Umbilical cord (tissue), 2 donors: Measurements from ENCODE around the gene IRF2. TPM values are rescaled to one million over a fixed set of nuclear protein-coding genes. Genes with fewer than 3 reads are reported as not detected.

Experiments
- DNase-seq: peaks from one replicate; pipeline ENCODE4 v3.0.0-alpha.2; 2015; ENCODE audit warnings: low spot score
- total RNA-seq: library from RNA; depleted of rRNA; stranded (reverse); fragments of >200 nt; gene quantifications from one replicate; pipeline ENCODE4 v1.2.3, GENCODE V29; 2014; ENCODE audit warnings: low replicate concordance; ENCODE audit not compliant: insufficient read depth

The IRF2 gene
- total RNA-seq, 1 donor from 2014 or later, result 12.0 TPM

GRCh38 chr4:184432127-184432922 lies 42.0 kb downstream of the IRF2 start:
- DNase-seq, result no peak

GRCh38 chr4:184430163-184430562 lies 44.2 kb downstream of the IRF2 start:
- DNase-seq, result no peak

- no peak for DNase-seq
These were observed 45.6 kb downstream of the IRF2 start for GRCh38 chr4:184428787-184429186.

- DNase-seq, result no peak
These were observed 46.7 kb downstream of the IRF2 start for GRCh38 chr4:184427687-184428086.

- DNase-seq, result no peak
These were observed 47.3 kb downstream of the IRF2 start for GRCh38 chr4:184427093-184427492.

GRCh38 chr4:184424993-184425758 lies 49.2 kb downstream of the IRF2 start:
- DNase-seq, result no peak

- DNase-seq, result no peak
These were observed 50.1 kb downstream of the IRF2 start for GRCh38 chr4:184424279-184424678.

GRCh38 chr4:184423003-184423686 lies 51.2 kb downstream of the IRF2 start:
- no peak for DNase-seq

- no peak for DNase-seq
These were observed 52.0 kb downstream of the IRF2 start for GRCh38 chr4:184422378-184422777.

GRCh38 chr4:184421533-184422155 lies 52.7 kb downstream of the IRF2 start:
- DNase-seq, result no peak

GRCh38 chr4:184420881-184421416 lies 53.4 kb downstream of the IRF2 start:
- no peak for DNase-seq

GRCh38 chr4:184420402-184420801 lies 53.9 kb downstream of the IRF2 start:
- no peak for DNase-seq

- DNase-seq, result no peak
These were observed 54.4 kb downstream of the IRF2 start for GRCh38 chr4:184419976-184420375.

GRCh38 chr4:184417802-184418511 lies 56.4 kb downstream of the IRF2 start:
- DNase-seq, result peak; percentile 74

GRCh38 chr4:184416913-184417734 lies 57.2 kb downstream of the IRF2 start:
- DNase-seq, result no peak

- DNase-seq, result no peak
These were observed 59.3 kb downstream of the IRF2 start for GRCh38 chr4:184415071-184415470.

- peak; percentile 51 for DNase-seq
These were observed 60.9 kb downstream of the IRF2 start for GRCh38 chr4:184413261-184414046.

- no peak for DNase-seq
These were observed 63.6 kb downstream of the IRF2 start for GRCh38 chr4:184410748-184411147.
